HTR-8/SVneo (cell line): ENCODE data around the gene C2CD3.
A peak's percentile ranks its signal among the peaks of the same experiment; 100 is the strongest.

Experiments used
- DNase-seq: peaks from one replicate; pipeline ENCODE4 v3.0.0; 2011; ENCODE audit warnings: low spot score, mixed read lengths; ENCODE audit not compliant: insufficient read length
- FAIRE-seq: peaks from 2 replicates; lab custom pipeline; 2011; peaks lifted over from hg19 to GRCh38; lab: Jason Lieb, UNC

C2CD3 gene

GRCh38 chr11:74170694-74171629 lies at the start of gene C2CD3, which contains the start of gene PPME1:
Gene C2CD3 (minus strand): TSS chr11:74171002. CDS start chr11:74170792, 210 bp downstream.
Gene PPME1 (plus strand): TSS chr11:74171289. CDS start chr11:74171422, 133 bp downstream.
- peak; percentile 99 for FAIRE-seq

GRCh38 chr11:74220376-74220775 lies 49.6 kb upstream of the C2CD3 start:
- DNase-seq (no peak), FAIRE-seq (no peak)

More at GRCh38 chr11:74170694-74171629, at the start of gene C2CD3, which contains the start of gene PPME1:
- peak; percentile 98 for DNase-seq

GRCh38 chr11:74212533-74212932 lies 41.7 kb upstream of the C2CD3 start:
- FAIRE-seq (peak; percentile 66), DNase-seq (no peak)

- no peak for FAIRE-seq
- DNase-seq: no peak
Measured at GRCh38 chr11:74208507-74208906, 37.7 kb upstream of the C2CD3 start.

- FAIRE-seq: no peak
Measured at GRCh38 chr11:74206746-74207145, 35.9 kb upstream of the C2CD3 start.

GRCh38 chr11:74205181-74205580 lies 34.4 kb upstream of the C2CD3 start:
- FAIRE-seq (peak; percentile 57), DNase-seq (no peak)

More at GRCh38 chr11:74206746-74207145, 35.9 kb upstream of the C2CD3 start:
- no peak for DNase-seq

- FAIRE-seq: no peak
Measured at GRCh38 chr11:74204701-74205100, 33.9 kb upstream of the C2CD3 start.

GRCh38 chr11:74203966-74204365 lies 33.2 kb upstream of the C2CD3 start:
- DNase-seq: no peak

More at GRCh38 chr11:74204701-74205100, 33.9 kb upstream of the C2CD3 start:
- DNase-seq: no peak

GRCh38 chr11:74196781-74197486 lies 26.1 kb upstream of the C2CD3 start:
- DNase-seq (no peak), FAIRE-seq (no peak)

More at GRCh38 chr11:74203966-74204365, 33.2 kb upstream of the C2CD3 start:
- no peak for FAIRE-seq

GRCh38 chr11:74195828-74196227 lies 25.0 kb upstream of the C2CD3 start:
- no peak for FAIRE-seq

GRCh38 chr11:74185695-74186094 lies 14.9 kb upstream of the C2CD3 start:
- DNase-seq (peak; percentile 33), FAIRE-seq (no peak)

More at GRCh38 chr11:74195828-74196227, 25.0 kb upstream of the C2CD3 start:
- no peak for DNase-seq

GRCh38 chr11:74185285-74185684 lies 14.5 kb upstream of the C2CD3 start:
- no peak for DNase-seq

GRCh38 chr11:74182635-74183034 lies 11.8 kb upstream of the C2CD3 start:
- no peak for FAIRE-seq
- DNase-seq: no peak

More at GRCh38 chr11:74185285-74185684, 14.5 kb upstream of the C2CD3 start:
- no peak for FAIRE-seq

GRCh38 chr11:74179234-74180052 lies 8.6 kb upstream of the C2CD3 start:
- FAIRE-seq (peak; percentile 57), DNase-seq (no peak)

- no peak for FAIRE-seq
- DNase-seq: no peak
Measured at GRCh38 chr11:74175920-74176319, 5.1 kb upstream of the C2CD3 start.

- no peak for FAIRE-seq
- no peak for DNase-seq
Measured at GRCh38 chr11:74171997-74172396, 1.2 kb upstream of the C2CD3 start.

GRCh38 chr11:74171630-74171968 lies 797 bp upstream of the C2CD3 start:
- FAIRE-seq (no peak), DNase-seq (no peak)

GRCh38 chr11:74169738-74170458 lies 904 bp downstream of the C2CD3 start:
- DNase-seq (no peak), FAIRE-seq (peak; percentile 79)

GRCh38 chr11:74168838-74169237 lies 2.0 kb downstream of the C2CD3 start:
- DNase-seq: no peak
- no peak for FAIRE-seq
